H9 (cell line): Measurements from ENCODE around the gene NEDD4L. TPM values are rescaled to one million over a fixed set of nuclear protein-coding genes. Genes with fewer than 3 reads are reported as not detected.

ENCODE experiments used
- DNase-seq: peaks from one replicate; pipeline ENCODE4 v3.0.0-alpha.2; 2017
- H2AFZ ChIP-seq: one replicate; pipeline ENCODE4 v1.6.1; 2013; ENCODE audit warnings: mild to moderate bottlenecking, low read length, control low read depth, moderate library complexity
- H2AK5ac ChIP-seq: 2 replicates; pipeline ENCODE4 v1.6.1; 2013; ENCODE audit warnings: low read length, control low read depth, mixed read lengths; ENCODE audit not compliant: insufficient read length
- H2BK120ac ChIP-seq: one replicate; pipeline ENCODE4 v1.6.1; 2013; ENCODE audit warnings: low read depth, mild to moderate bottlenecking, low read length, control low read depth, inconsistent platforms; ENCODE audit not compliant: poor library complexity, severe bottlenecking
- H2BK12ac ChIP-seq: 2 replicates; pipeline ENCODE4 v1.6.1; 2013; ENCODE audit warnings: low read length, control low read depth, mixed read lengths, low read depth; ENCODE audit not compliant: insufficient read length
- H2BK15ac ChIP-seq: 2 replicates; pipeline ENCODE4 v1.6.1; 2013; ENCODE audit warnings: low read depth, low read length, control low read depth
- H2BK20ac ChIP-seq: one replicate; pipeline ENCODE4 v1.6.1; 2013; ENCODE audit warnings: low read depth, mild to moderate bottlenecking, low read length, control low read depth, inconsistent platforms; ENCODE audit not compliant: poor library complexity, severe bottlenecking
- H2BK5ac ChIP-seq: 2 replicates; pipeline ENCODE4 v1.6.1; 2013; ENCODE audit warnings: low read length, control low read depth, mixed read lengths; ENCODE audit not compliant: insufficient read length
- H3K14ac ChIP-seq: 2 replicates; pipeline ENCODE4 v1.6.1; 2013; ENCODE audit warnings: low read length, control low read depth; ENCODE audit not compliant: insufficient read depth
- H3K18ac ChIP-seq: 2 replicates; pipeline ENCODE4 v1.6.1; 2013; ENCODE audit warnings: low read depth, mild to moderate bottlenecking, mixed read lengths, low read length, control low read depth; ENCODE audit not compliant: insufficient read length
- H3K23ac ChIP-seq: 2 replicates; pipeline ENCODE4 v1.6.1; 2013; ENCODE audit warnings: low read length, control low read depth, mixed read lengths, low read depth; ENCODE audit not compliant: insufficient read length
- H3K23me2 ChIP-seq: 2 replicates; pipeline ENCODE4 v1.6.1; 2013; ENCODE audit warnings: low read depth, mild to moderate bottlenecking, mixed read lengths, low read length, control low read depth; ENCODE audit not compliant: insufficient read length, poor library complexity, severe bottlenecking
- H3K27ac ChIP-seq: 2 replicates; pipeline ENCODE4 v1.5.1; 2013; ENCODE audit warnings: low read length, control low read depth, mixed read lengths, low read depth; ENCODE audit not compliant: insufficient read length
- H3K27me3 ChIP-seq: 2 replicates; pipeline ENCODE4 v1.6.1; 2013; ENCODE audit warnings: low read length, control low read depth, inconsistent platforms; ENCODE audit not compliant: insufficient read depth
- H3K4ac ChIP-seq: 2 replicates; pipeline ENCODE4 v1.6.1; 2013; ENCODE audit warnings: low read depth, mild to moderate bottlenecking, control low read depth, inconsistent platforms, low read length, moderate library complexity
- H3K4me1 ChIP-seq: 2 replicates; pipeline ENCODE4 v1.6.1; 2013; ENCODE audit warnings: low read length, control low read depth, inconsistent platforms; ENCODE audit not compliant: insufficient read depth
- H3K4me2 ChIP-seq: 2 replicates; pipeline ENCODE4 v1.6.1; 2013; ENCODE audit warnings: low read length, control low read depth, mixed read lengths; ENCODE audit not compliant: insufficient read length, insufficient read depth
- H3K56ac ChIP-seq: 2 replicates; pipeline ENCODE4 v1.6.1; 2013; ENCODE audit warnings: low read depth, mild to moderate bottlenecking, mixed read lengths, low read length, control low read depth; ENCODE audit not compliant: insufficient read length
- H3K79me1 ChIP-seq: 2 replicates; pipeline ENCODE4 v1.6.1; 2013; ENCODE audit warnings: low read depth, mild to moderate bottlenecking, moderate library complexity, low read length, control low read depth, inconsistent platforms; ENCODE audit not compliant: insufficient read depth, poor library complexity, severe bottlenecking
- H3K79me2 ChIP-seq: 2 replicates; pipeline ENCODE4 v1.6.1; 2013; ENCODE audit warnings: low read length, control low read depth, inconsistent platforms; ENCODE audit not compliant: insufficient read depth
- H3K9ac ChIP-seq: 2 replicates; pipeline ENCODE4 v1.6.1; 2013; ENCODE audit warnings: low read length, control low read depth, mixed read lengths; ENCODE audit not compliant: insufficient read length; ENCODE audit errors: extremely low read depth
- H3K9me3 ChIP-seq: one replicate; pipeline ENCODE4 v1.6.1; 2013; ENCODE audit warnings: low read depth, low read length, inconsistent platforms; ENCODE audit not compliant: control insufficient read depth
- H3T11ph ChIP-seq: one replicate; pipeline ENCODE4 v1.6.1; 2013; ENCODE audit warnings: mild to moderate bottlenecking, low read length, control low read depth, inconsistent platforms
- H4K20me1 ChIP-seq: one replicate; pipeline ENCODE4 v1.6.1; 2013; ENCODE audit not compliant: control insufficient read depth, insufficient read length, insufficient read depth
- H4K5ac ChIP-seq: 2 replicates; pipeline ENCODE4 v1.6.1; 2013; ENCODE audit warnings: low read depth, mild to moderate bottlenecking, mixed read lengths, low read length, control low read depth; ENCODE audit not compliant: insufficient read length
- H4K8ac ChIP-seq: replicated peaks from 2 replicates; pipeline ENCODE4 v1.6.1; 2013; ENCODE audit warnings: low read length, control low read depth, mixed read lengths, low read depth; ENCODE audit not compliant: insufficient read length
- H4K91ac ChIP-seq: 2 replicates; pipeline ENCODE4 v1.6.1; 2013; ENCODE audit warnings: low read depth, mild to moderate bottlenecking, moderate library complexity, mixed read lengths, low read length, control low read depth; ENCODE audit not compliant: insufficient read length
- H3K27ac Mint-ChIP-seq, 3 experiments: 2 replicates in 2 of 3; 3 replicates in 1 of 3; pipeline ENCODE4 v1.8.0; 2020 to 2021; ENCODE audit warnings: mixed read lengths in 3 of 3, mild to moderate bottlenecking in 1 of 3, moderate library complexity in 1 of 3
- H3K27me3 Mint-ChIP-seq: 2 replicates; pipeline ENCODE4 v1.8.0; 2021; ENCODE audit warnings: low read depth, mild to moderate bottlenecking, moderate library complexity, mixed read lengths
- H3K36me3 Mint-ChIP-seq, 3 experiments: 2 replicates in 2 of 3; 3 replicates in 1 of 3; pipeline ENCODE4 v1.8.0; 2020 to 2021; ENCODE audit warnings: low read depth in 3 of 3, mixed read lengths in 3 of 3; ENCODE audit not compliant: insufficient read depth in 1 of 3
- H3K4me1 Mint-ChIP-seq, 2 experiments: 2 replicates each; pipeline ENCODE4 v1.8.0; 2020; ENCODE audit warnings: mixed read lengths in 2 of 2
- H3K4me3 Mint-ChIP-seq, 2 experiments: 2 replicates in 1 of 2; 3 replicates in 1 of 2; pipeline ENCODE4 v1.8.0; 2020 to 2021; ENCODE audit warnings: mild to moderate bottlenecking in 2 of 2, mixed read lengths in 2 of 2, moderate library complexity in 1 of 2
- H3K9me3 Mint-ChIP-seq, 2 experiments: 2 replicates in 1 of 2; 3 replicates in 1 of 2; pipeline ENCODE4 v1.8.0; 2020; ENCODE audit warnings: mild to moderate bottlenecking in 2 of 2, mixed read lengths in 2 of 2, moderate library complexity in 1 of 2
- WGBS: extraction: QIAGEN DNeasy Blood & Tissue Kit; methylation state at CpG from one replicate; pipeline ENCODE4 v1.1.7; 2013; ENCODE audit warnings: missing lambda C conversion rate, low lambda C conversion rate, mixed read lengths; ENCODE audit not compliant: insufficient read length; ENCODE audit errors: extremely low coverage; 5-methylcytosine and 5-hydroxymethylcytosine counted together
- total RNA-seq: library from RNA; stranded (reverse); gene quantifications from 2 replicates; pipeline ENCODE4 v1.2.1, GENCODE V29; 2021
- TF ChIP-seq, protein P1 (sequence below): fragments of 200-600 bp; sonication (generic); conservative IDR thresholded peaks from 3 replicates; pipeline ENCODE4 v1.8.0; 2021; ENCODE audit warnings: antibody characterized with exemption, mild to moderate bottlenecking

Gene NEDD4L
- total RNA-seq, 1 experiment from 2014 or later = 76.3 TPM

- Histone ChIP-seq H3K23me2 (no peaks in the 10 kb centered on the region), H4K91ac (no peak overlapping the region), H4K20me1 (no peaks in the 10 kb centered on the region), H3K9me3 (no peaks in the 10 kb centered on the region), H2BK15ac (no peak overlapping the region; the same call in 1 of the 2 replicates), H2AFZ (no peak overlapping the region), H3K27ac (no peak overlapping the region), H3K14ac (peak overlapping the region; percentile 46), H2BK12ac (no peak overlapping the region), H3K4me1 (no peaks in the 10 kb centered on the region), H3K27me3 (no peaks in the 10 kb centered on the region), H3K56ac (no peak overlapping the region), H3T11ph (no peak overlapping the region), H2AK5ac (no peak overlapping the region), H3K4me2 (no peak overlapping the region), H2BK120ac (no peak overlapping the region), H3K79me2 (no peaks in the 10 kb centered on the region), H3K79me1 (peaks cover 3% of the 10 kb centered on the region), H4K5ac (no peak overlapping the region), H3K18ac (no peak overlapping the region), H2BK5ac (no peak overlapping the region), H3K23ac (no peak overlapping the region), H2BK20ac (no peak overlapping the region), H4K8ac (no peak overlapping the region), H3K4ac (no peak overlapping the region), H3K9ac (no peak overlapping the region)
- Mint-ChIP-seq H3K27ac (peak overlapping the region; percentile 86 to 94 (median 93); a peak in 5 of 7 replicates), H3K9me3 (no peaks in the 10 kb centered on the region), H3K4me3 (no peak overlapping the region), H3K27me3 (no peaks in the 10 kb centered on the region), H3K36me3 (peaks cover 10 to 53% (median 39%) of the 10 kb centered on the region in 3 experiments), H3K4me1 (peaks cover 20 to 23% of the 10 kb centered on the region in 2 experiments)
- DNase-seq = no peak
- WGBS = no CpG with 5 or more reads among the region's 28 CpGs
- TF ChIP-seq, protein P1, sequence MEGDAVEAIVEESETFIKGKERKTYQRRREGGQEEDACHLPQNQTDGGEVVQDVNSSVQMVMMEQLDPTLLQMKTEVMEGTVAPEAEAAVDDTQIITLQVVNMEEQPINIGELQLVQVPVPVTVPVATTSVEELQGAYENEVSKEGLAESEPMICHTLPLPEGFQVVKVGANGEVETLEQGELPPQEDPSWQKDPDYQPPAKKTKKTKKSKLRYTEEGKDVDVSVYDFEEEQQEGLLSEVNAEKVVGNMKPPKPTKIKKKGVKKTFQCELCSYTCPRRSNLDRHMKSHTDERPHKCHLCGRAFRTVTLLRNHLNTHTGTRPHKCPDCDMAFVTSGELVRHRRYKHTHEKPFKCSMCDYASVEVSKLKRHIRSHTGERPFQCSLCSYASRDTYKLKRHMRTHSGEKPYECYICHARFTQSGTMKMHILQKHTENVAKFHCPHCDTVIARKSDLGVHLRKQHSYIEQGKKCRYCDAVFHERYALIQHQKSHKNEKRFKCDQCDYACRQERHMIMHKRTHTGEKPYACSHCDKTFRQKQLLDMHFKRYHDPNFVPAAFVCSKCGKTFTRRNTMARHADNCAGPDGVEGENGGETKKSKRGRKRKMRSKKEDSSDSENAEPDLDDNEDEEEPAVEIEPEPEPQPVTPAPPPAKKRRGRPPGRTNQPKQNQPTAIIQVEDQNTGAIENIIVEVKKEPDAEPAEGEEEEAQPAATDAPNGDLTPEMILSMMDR = no peak
Observed at GRCh38 chr18:58378411-58379379, 334.7 kb downstream of the NEDD4L start.
